HepG2 (cell line): Measurements from ENCODE around the gene ANKRD39. TPM values are rescaled to one million over a fixed set of nuclear protein-coding genes. Genes with fewer than 3 reads are reported as not detected.
A peak's percentile ranks its signal among the peaks of the same experiment; 100 is the strongest.

ENCODE experiments used
- CEBPB ChIP-seq: IDR thresholded peaks from 2 replicates; pipeline ENCODE4 v1.6.1; 2011; ENCODE audit warnings: low read depth, low read length, improper control_type of control experiment, borderline replicate concordance
- HNRNPK ChIP-seq: fragments of 200-400 bp; formaldehyde crosslinking; IDR thresholded peaks from 2 replicates; pipeline ENCODE4 v1.6.1; 2018; ENCODE audit warnings: low read length, low read depth, moderate library complexity, mild to moderate bottlenecking; ENCODE audit not compliant: poor library complexity, severe bottlenecking
- NONO ChIP-seq, 2 experiments: fragments of 450-650 bp in 1 of 2; sonication (generic) in 1 of 2; formaldehyde crosslinking in 1 of 2; IDR thresholded peaks in 1 of 2; conservative IDR thresholded peaks in 1 of 2; 2 replicates each; pipeline versions ENCODE4 v1.6.1 to v1.8.0; 2017 to 2022; ENCODE audit warnings: mild to moderate bottlenecking in 1 of 2, missing genetic modification reagents in 1 of 2, moderate library complexity in 1 of 2
- RCOR2 ChIP-seq: IDR thresholded peaks from 2 replicates; pipeline ENCODE4 v1.6.1; 2016; ENCODE audit warnings: missing biosample characterization, missing genetic modification reagents
- SUZ12 ChIP-seq: fragments of 150-350 bp; IDR thresholded peaks from 2 replicates; pipeline ENCODE4 v1.6.1; 2014; ENCODE audit warnings: low read depth, low read length
- TCF7L2 ChIP-seq: IDR thresholded peaks from 2 replicates; pipeline ENCODE4 v1.6.1; 2011; ENCODE audit warnings: mild to moderate bottlenecking, low read depth, low read length, moderate library complexity
- ZNF501 ChIP-seq: sonication (generic); formaldehyde crosslinking; IDR thresholded peaks from 2 replicates; pipeline ENCODE4 v1.5.1; 2020; ENCODE audit warnings: mild to moderate bottlenecking, moderate library complexity, missing genetic modification reagents
- ZSCAN20 ChIP-seq: sonication (generic); formaldehyde crosslinking; IDR thresholded peaks from 2 replicates; pipeline ENCODE4 v1.4.0; 2020; ENCODE audit warnings: missing genetic modification reagents, mild to moderate bottlenecking, borderline replicate concordance
- ZSCAN29 ChIP-seq: sonication (generic); formaldehyde crosslinking; conservative IDR thresholded peaks from 2 replicates; pipeline ENCODE4 v1.4.0; 2020; ENCODE audit warnings: mild to moderate bottlenecking, missing genetic modification reagents
- polyA plus RNA-seq, 8 experiments: library from polyadenylated mRNA; depleted of rRNA in 3 of 8; stranded (reverse) in 7 of 8; unstranded in 1 of 8; fragments of >200 nt; fragmentation: Illumina TruSeq in 4 of 8; extraction: Trizol in 4 of 8; gene quantifications; 2 replicates each; pipeline versions ENCODE4 v1.2.1 to v1.2.3, GENCODE V29; 2011 to 2016; ENCODE audit warnings: low read depth in 4 of 8, missing spikeins in 1 of 8, mixed read lengths in 1 of 8; ENCODE audit not compliant: insufficient read depth in 1 of 8
- total RNA-seq, 5 experiments: library from RNA; depleted of rRNA; stranded (reverse); fragments of >200 nt; fragmentation: Illumina TruSeq; extraction: Trizol; gene quantifications; 2 replicates each; pipeline ENCODE4 v1.2.3, GENCODE V29; 2016; ENCODE audit warnings: low read depth in 1 of 5
- TF ChIP-seq, protein P1 (sequence below): sonication (generic); formaldehyde crosslinking; IDR thresholded peaks from 2 replicates; pipeline ENCODE4 v1.4.0; 2020; ENCODE audit warnings: missing genetic modification reagents, borderline replicate concordance
- TF ChIP-seq, protein P2 (sequence below): sonication (generic); formaldehyde crosslinking; IDR thresholded peaks from 2 replicates; pipeline ENCODE4 v1.4.0; 2020; ENCODE audit warnings: missing genetic modification reagents
- TF ChIP-seq, protein P3 (sequence below): IDR thresholded peaks from 2 replicates; pipeline ENCODE4 v1.6.1; 2016; ENCODE audit warnings: missing biosample characterization, missing genetic modification reagents, low read depth
- TF ChIP-seq, protein P4 (sequence below): sonication (generic); formaldehyde crosslinking; IDR thresholded peaks from 2 replicates; pipeline ENCODE4 v1.5.1; 2020; ENCODE audit warnings: mild to moderate bottlenecking, moderate library complexity, missing genetic modification reagents
- TF ChIP-seq, protein P5 (sequence below): sonication (generic); formaldehyde crosslinking; IDR thresholded peaks from 2 replicates; pipeline ENCODE4 v1.4.0; 2020; ENCODE audit warnings: missing genetic modification reagents
- TF ChIP-seq, protein P6 (sequence below): sonication (generic); formaldehyde crosslinking; IDR thresholded peaks from 2 replicates; pipeline ENCODE4 v1.8.0; 2022; ENCODE audit warnings: mild to moderate bottlenecking, missing genetic modification reagents, moderate library complexity

Gene ANKRD39
- total and polyA plus RNA-seq, 2 of the 13 experiments (the other 11 are each of a cell fraction or from before 2014, with no cell fraction given), result 23.2 to 24.8 TPM

DNA sequence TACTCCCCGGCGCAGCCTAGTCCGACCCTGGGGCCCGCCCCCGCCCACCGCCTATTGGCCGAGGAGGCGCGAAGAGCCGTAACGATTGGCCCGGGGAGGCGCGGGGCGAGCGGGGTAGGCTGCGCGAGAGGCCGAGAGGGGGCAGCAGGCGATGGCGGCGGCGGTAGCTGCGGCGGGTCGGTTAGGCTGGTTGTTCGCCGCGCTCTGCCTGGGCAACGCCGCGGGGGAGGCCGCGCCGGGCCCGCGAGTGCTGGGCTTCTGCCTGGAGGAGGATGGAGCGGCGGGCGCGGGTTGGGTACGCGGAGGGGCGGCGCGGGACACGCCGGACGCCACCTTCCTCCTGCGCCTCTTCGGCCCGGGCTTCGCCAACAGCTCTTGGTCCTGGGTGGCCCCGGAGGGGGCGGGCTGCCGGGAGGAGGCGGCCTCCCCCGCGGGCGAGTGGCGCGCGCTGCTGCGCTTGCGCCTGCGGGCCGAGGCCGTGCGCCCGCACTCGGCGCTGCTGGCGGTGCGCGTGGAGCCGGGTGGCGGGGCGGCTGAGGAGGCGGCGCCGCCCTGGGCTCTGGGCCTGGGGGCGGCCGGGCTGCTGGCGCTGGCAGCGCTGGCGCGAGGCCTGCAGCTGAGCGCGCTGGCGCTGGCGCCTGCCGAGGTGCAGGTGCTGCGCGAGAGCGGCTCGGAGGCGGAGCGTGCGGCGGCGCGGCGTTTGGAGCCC is 41.5 kb downstream of the ANKRD39 start, which contains the start of gene CNNM3 (continued):
- TF ChIP-seq ZNF501 (CRISPR knock-in tag) (no peak), NONO (IDR thresholded peaks at IDR 0.05) (no peak), NONO (CRISPR knock-in tag; conservative IDR thresholded peaks at IDR 0.05) (peak; percentile 88), ZSCAN20 (CRISPR knock-in tag) (no peak; the same call in 1 of the 2 replicates), CEBPB (no peak), SUZ12 (no peak), HNRNPK (peak; percentile 74), RCOR2 (no peak), ZSCAN29 (peak; percentile 77; the same call in 1 of the 2 replicates), TCF7L2 (no peak)
- TF ChIP-seq, protein P1, sequence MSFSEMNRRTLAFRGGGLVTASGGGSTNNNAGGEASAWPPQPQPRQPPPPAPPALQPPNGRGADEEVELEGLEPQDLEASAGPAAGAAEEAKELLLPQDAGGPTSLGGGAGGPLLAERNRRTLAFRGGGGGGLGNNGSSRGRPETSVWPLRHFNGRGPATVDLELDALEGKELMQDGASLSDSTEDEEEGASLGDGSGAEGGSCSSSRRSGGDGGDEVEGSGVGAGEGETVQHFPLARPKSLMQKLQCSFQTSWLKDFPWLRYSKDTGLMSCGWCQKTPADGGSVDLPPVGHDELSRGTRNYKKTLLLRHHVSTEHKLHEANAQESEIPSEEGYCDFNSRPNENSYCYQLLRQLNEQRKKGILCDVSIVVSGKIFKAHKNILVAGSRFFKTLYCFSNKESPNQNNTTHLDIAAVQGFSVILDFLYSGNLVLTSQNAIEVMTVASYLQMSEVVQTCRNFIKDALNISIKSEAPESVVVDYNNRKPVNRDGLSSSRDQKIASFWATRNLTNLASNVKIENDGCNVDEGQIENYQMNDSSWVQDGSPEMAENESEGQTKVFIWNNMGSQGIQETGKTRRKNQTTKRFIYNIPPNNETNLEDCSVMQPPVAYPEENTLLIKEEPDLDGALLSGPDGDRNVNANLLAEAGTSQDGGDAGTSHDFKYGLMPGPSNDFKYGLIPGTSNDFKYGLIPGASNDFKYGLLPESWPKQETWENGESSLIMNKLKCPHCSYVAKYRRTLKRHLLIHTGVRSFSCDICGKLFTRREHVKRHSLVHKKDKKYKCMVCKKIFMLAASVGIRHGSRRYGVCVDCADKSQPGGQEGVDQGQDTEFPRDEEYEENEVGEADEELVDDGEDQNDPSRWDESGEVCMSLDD (CRISPR knock-in tag), result no peak
- TF ChIP-seq, protein P2, sequence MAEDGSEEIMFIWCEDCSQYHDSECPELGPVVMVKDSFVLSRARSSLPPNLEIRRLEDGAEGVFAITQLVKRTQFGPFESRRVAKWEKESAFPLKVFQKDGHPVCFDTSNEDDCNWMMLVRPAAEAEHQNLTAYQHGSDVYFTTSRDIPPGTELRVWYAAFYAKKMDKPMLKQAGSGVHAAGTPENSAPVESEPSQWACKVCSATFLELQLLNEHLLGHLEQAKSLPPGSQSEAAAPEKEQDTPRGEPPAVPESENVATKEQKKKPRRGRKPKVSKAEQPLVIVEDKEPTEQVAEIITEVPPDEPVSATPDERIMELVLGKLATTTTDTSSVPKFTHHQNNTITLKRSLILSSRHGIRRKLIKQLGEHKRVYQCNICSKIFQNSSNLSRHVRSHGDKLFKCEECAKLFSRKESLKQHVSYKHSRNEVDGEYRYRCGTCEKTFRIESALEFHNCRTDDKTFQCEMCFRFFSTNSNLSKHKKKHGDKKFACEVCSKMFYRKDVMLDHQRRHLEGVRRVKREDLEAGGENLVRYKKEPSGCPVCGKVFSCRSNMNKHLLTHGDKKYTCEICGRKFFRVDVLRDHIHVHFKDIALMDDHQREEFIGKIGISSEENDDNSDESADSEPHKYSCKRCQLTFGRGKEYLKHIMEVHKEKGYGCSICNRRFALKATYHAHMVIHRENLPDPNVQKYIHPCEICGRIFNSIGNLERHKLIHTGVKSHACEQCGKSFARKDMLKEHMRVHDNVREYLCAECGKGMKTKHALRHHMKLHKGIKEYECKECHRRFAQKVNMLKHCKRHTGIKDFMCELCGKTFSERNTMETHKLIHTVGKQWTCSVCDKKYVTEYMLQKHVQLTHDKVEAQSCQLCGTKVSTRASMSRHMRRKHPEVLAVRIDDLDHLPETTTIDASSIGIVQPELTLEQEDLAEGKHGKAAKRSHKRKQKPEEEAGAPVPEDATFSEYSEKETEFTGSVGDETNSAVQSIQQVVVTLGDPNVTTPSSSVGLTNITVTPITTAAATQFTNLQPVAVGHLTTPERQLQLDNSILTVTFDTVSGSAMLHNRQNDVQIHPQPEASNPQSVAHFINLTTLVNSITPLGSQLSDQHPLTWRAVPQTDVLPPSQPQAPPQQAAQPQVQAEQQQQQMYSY (CRISPR knock-in tag), result no peak
- TF ChIP-seq, protein P3, sequence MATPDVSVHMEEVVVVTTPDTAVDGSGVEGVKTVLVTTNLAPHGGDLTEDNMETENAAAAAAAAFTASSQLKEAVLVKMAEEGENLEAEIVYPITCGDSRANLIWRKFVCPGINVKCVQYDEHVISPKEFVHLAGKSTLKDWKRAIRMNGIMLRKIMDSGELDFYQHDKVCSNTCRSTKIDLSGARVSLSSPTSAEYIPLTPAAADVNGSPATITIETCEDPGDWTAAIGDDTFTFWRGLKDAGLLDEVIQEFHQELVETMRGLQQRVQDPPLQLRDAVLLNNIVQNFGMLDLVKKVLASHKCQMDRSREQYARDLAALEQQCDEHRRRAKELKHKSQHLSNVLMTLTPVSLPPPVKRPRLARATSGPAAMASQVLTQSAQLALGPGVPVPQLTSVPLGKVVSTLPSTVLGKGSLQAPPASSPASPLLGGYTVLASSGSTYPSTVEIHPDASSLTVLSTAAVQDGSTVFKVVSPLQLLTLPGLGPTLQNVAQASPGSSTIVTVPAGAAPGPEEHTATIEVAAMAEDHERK (CRISPR knock-in tag), result no peak
- TF ChIP-seq, protein P4, sequence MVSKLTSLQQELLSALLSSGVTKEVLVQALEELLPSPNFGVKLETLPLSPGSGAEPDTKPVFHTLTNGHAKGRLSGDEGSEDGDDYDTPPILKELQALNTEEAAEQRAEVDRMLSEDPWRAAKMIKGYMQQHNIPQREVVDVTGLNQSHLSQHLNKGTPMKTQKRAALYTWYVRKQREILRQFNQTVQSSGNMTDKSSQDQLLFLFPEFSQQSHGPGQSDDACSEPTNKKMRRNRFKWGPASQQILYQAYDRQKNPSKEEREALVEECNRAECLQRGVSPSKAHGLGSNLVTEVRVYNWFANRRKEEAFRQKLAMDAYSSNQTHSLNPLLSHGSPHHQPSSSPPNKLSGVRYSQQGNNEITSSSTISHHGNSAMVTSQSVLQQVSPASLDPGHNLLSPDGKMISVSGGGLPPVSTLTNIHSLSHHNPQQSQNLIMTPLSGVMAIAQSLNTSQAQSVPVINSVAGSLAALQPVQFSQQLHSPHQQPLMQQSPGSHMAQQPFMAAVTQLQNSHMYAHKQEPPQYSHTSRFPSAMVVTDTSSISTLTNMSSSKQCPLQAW (CRISPR knock-in tag), result no peak
- TF ChIP-seq, protein P5, sequence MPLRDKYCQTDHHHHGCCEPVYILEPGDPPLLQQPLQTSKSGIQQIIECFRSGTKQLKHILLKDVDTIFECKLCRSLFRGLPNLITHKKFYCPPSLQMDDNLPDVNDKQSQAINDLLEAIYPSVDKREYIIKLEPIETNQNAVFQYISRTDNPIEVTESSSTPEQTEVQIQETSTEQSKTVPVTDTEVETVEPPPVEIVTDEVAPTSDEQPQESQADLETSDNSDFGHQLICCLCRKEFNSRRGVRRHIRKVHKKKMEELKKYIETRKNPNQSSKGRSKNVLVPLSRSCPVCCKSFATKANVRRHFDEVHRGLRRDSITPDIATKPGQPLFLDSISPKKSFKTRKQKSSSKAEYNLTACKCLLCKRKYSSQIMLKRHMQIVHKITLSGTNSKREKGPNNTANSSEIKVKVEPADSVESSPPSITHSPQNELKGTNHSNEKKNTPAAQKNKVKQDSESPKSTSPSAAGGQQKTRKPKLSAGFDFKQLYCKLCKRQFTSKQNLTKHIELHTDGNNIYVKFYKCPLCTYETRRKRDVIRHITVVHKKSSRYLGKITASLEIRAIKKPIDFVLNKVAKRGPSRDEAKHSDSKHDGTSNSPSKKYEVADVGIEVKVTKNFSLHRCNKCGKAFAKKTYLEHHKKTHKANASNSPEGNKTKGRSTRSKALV (CRISPR knock-in tag), result 0 out of 2 replicates have a peak, but pooled peaks have one; percentile 31
- TF ChIP-seq, protein P6, sequence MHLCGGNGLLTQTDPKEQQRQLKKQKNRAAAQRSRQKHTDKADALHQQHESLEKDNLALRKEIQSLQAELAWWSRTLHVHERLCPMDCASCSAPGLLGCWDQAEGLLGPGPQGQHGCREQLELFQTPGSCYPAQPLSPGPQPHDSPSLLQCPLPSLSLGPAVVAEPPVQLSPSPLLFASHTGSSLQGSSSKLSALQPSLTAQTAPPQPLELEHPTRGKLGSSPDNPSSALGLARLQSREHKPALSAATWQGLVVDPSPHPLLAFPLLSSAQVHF (CRISPR knock-in tag), result no peak
